BJ (cell line): ENCODE measurements around the gene CHST4. TPM values are rescaled to one million over a fixed set of nuclear protein-coding genes. Genes with fewer than 3 reads are reported as not detected.

Experiments
- CTCF ChIA-PET: fragments of 350-600 bp; formaldehyde crosslinking; extraction: SDS; loops from one replicate; lab custom pipeline; 2021; ENCODE audit warnings: antibody characterized with exemption, inconsistent platforms; lab: Yijun Ruan, JAX
- POLR2A ChIA-PET: fragments of 300-600 bp; sonication (Branson Sonifier 250); formaldehyde crosslinking; extraction: SDS; loops from one replicate; lab custom pipeline; 2021; ENCODE audit warnings: antibody characterized with exemption; lab: Charles Lee
- DNase-seq: peaks from one replicate; pipeline ENCODE4 v3.0.0-alpha.2; 2011; ENCODE audit warnings: low read depth
- H3K27me3 ChIP-seq: 2 replicates; pipeline ENCODE4 v1.6.0; 2011; ENCODE audit warnings: low read length; ENCODE audit not compliant: control insufficient read depth, insufficient read depth
- H3K36me3 ChIP-seq: 2 replicates; pipeline ENCODE4 v1.5.1; 2011; ENCODE audit warnings: low read length; ENCODE audit not compliant: control insufficient read depth, insufficient read depth
- H3K4me3 ChIP-seq: 2 replicates; pipeline ENCODE4 v1.5.1; 2011; ENCODE audit warnings: low read depth, mild to moderate bottlenecking, control low read depth, low read length
- polyA plus RNA-seq: library from polyadenylated mRNA; depleted of rRNA; stranded (reverse); fragments of >200 nt; gene quantifications from 2 replicates; pipeline ENCODE4 v1.2.3, GENCODE V29; 2011
- TF ChIP-seq, protein P1 (sequence below): IDR thresholded peaks from 2 replicates; pipeline ENCODE4 v1.5.1; 2011; ENCODE audit warnings: low read depth, mild to moderate bottlenecking, control low read depth, inconsistent platforms, low read length, moderate library complexity; ENCODE audit not compliant: insufficient read depth

Gene CHST4
- polyA plus RNA-seq, 1 experiment, result not detected

GRCh38 chr16:71569621-71570020, 43.4 kb downstream of the CHST4 start:
- ChIA-PET POLR2A (interaction anchor here (0.5 kb wide), 1 partner anchor 158 kb away, joined by 23 read pairs; no protein-coding TSS in a partner anchor), CTCF (no interaction called here)
- no peaks in the 10 kb centered on the region; the same call in 1 of the 2 replicates for H3K27me3 ChIP-seq
- no peak for DNase-seq
- TF ChIP-seq, protein P1, sequence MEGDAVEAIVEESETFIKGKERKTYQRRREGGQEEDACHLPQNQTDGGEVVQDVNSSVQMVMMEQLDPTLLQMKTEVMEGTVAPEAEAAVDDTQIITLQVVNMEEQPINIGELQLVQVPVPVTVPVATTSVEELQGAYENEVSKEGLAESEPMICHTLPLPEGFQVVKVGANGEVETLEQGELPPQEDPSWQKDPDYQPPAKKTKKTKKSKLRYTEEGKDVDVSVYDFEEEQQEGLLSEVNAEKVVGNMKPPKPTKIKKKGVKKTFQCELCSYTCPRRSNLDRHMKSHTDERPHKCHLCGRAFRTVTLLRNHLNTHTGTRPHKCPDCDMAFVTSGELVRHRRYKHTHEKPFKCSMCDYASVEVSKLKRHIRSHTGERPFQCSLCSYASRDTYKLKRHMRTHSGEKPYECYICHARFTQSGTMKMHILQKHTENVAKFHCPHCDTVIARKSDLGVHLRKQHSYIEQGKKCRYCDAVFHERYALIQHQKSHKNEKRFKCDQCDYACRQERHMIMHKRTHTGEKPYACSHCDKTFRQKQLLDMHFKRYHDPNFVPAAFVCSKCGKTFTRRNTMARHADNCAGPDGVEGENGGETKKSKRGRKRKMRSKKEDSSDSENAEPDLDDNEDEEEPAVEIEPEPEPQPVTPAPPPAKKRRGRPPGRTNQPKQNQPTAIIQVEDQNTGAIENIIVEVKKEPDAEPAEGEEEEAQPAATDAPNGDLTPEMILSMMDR, result no peak
- H3K36me3 ChIP-seq, result no peaks in the 10 kb centered on the region
- H3K4me3 ChIP-seq, result no peak overlapping the region

DNA sequence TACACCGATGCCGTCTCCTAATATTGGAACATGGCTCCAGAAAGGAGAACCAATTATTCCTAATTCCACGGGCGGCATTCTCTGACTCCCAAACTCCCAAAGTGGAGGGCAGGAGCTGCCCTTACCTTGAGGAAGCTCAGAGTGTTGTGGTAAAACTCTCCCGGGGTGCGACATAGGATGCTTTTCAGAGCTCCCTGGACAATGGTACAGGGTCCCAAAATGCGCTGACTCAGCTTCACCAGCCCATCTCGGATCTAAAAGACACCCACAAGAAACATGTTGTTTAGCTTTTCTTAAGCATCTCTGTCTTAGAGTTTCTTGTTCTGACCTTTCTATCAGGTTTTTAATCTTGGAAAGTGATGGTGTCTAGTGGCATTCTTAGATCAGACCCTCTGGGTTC, 43.9 kb downstream of the CHST4 start:
- no peak for DNase-seq
- POLR2A ChIA-PET, result no interaction called here
- TF ChIP-seq, protein P1, result no peak
- no peaks in the 10 kb centered on the region for H3K36me3 ChIP-seq
- H3K27me3 ChIP-seq, result no peaks in the 10 kb centered on the region; the same call in 1 of the 2 replicates
- H3K4me3 ChIP-seq, result no peak overlapping the region
- CTCF ChIA-PET, result no interaction called here

DNA sequence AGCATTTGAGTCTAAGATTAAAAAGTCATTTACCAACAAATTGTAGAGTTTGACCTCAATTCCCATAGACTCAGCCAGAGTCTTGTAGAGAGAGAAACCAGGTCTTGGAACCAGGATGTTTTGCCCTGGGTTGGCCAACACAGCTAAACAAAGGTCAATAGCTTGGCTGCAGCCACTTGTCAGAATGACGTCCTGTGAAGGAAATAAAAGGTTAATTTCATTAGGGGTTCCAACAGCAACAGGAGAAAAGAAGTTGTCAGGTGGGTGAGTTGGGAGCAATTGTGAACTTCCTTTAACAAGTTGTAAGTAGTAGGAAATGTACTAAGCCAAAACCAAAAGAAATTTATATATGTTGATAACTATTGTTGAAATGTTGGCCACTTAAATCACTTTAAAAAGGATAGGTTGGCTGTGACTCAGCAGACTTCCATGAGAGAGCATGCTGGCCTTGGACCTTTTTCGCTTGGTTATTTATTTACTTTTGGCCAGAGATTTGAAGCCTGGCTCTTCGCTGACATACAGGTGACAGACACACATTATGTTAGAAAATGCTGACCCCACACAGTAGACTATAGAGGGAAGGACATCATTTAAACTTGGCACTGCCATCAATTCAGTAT, 46.4 kb downstream of the CHST4 start:
- POLR2A ChIA-PET, result no interaction called here
- H3K4me3 ChIP-seq, result no peak overlapping the region
- CTCF ChIA-PET, result interaction anchor here (3.2 kb wide), 1 partner anchor 38 kb away, joined by 12 read pairs; no protein-coding TSS in a partner anchor
- no peaks in the 10 kb centered on the region; the same call in 1 of the 2 replicates for H3K27me3 ChIP-seq
- H3K36me3 ChIP-seq, result no peaks in the 10 kb centered on the region
- TF ChIP-seq, protein P1, result no peak
- no peak for DNase-seq

DNA sequence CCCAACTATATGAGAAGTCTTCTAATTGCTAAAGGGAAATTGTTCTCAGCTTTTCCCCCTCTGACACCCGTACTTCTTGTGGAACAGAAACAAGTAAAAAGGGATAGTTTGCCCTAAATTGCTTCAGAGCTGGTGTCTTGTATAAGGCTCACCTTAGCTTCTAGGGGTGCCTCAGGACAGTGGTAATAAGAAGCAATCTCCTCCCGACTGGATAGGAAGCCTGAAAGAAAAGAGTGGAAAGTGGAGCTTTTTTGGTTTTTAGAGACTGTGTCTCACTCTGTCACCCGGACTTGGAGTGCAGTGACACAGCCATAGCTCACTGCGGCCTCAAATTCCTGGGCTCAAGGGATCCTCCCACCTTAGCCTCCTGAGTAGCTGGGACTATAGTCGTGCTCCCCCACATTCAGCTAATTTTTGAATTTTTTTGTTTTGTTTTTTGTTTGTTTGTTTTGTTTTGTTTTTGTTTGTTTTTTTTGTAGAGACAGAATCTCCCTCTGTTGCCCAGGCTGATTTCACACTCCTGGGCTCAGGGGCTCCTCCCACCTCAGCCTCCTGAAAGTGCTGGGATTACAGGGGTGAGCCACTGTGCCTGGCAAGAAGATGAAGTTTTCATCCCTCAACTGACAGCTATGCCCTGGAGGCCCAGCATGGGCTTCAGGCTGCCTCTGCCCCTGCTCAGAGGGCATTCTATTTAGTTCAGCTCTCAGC, 47.3 kb downstream of the CHST4 start:
- CTCF ChIA-PET, result interaction anchor here (0.6 to 3.2 kb wide), 2 partner anchors 11 to 37 kb away, joined by 3 to 12 read pairs; no protein-coding TSS in a partner anchor
- Histone ChIP-seq H3K36me3 (no peaks in the 10 kb centered on the region), H3K4me3 (no peak overlapping the region), H3K27me3 (no peaks in the 10 kb centered on the region; the same call in 1 of the 2 replicates)
- DNase-seq, result no peak
- POLR2A ChIA-PET, result no interaction called here
- TF ChIP-seq, protein P1, result no peak

- POLR2A ChIA-PET, result no interaction called here
- H3K27me3 ChIP-seq, result no peaks in the 10 kb centered on the region; the same call in 1 of the 2 replicates
- H3K36me3 ChIP-seq, result no peaks in the 10 kb centered on the region
- H3K4me3 ChIP-seq, result no peak overlapping the region
- TF ChIP-seq, protein P1, result no peak
- no peak for DNase-seq
- CTCF ChIA-PET, result no interaction called here
These were observed 48.5 kb downstream of the CHST4 start for GRCh38 chr16:71574702-71575101.
